OCI-LY1 (cell line): ENCODE measurements around the gene PREX1.

ENCODE experiments used
- H2AFZ ChIP-seq: fragments of 200-600 bp; sonication (generic), shearing (Covaris generic); 2 replicates; pipeline ENCODE4 v1.6.0; 2014; ENCODE audit warnings: antibody characterized with exemption, mild to moderate bottlenecking, low read length
- H3F3A ChIP-seq: fragments of 200-600 bp; sonication (generic), shearing (Covaris generic); 2 replicates; pipeline ENCODE4 v1.6.0; 2014; ENCODE audit warnings: mild to moderate bottlenecking, antibody characterized with exemption, low read length, moderate library complexity; ENCODE audit not compliant: insufficient read depth
- H3K27ac ChIP-seq: fragments of 200-600 bp; sonication (generic); 2 replicates; pipeline ENCODE4 v1.5.1; 2014; ENCODE audit warnings: low read length, mixed run types, mild to moderate bottlenecking, low read depth; ENCODE audit not compliant: poor library complexity, severe bottlenecking
- H3K27me3 ChIP-seq: fragments of 200-600 bp; sonication (generic); 2 replicates; pipeline ENCODE4 v1.6.0; 2014; ENCODE audit warnings: antibody characterized with exemption, mild to moderate bottlenecking, low read length, moderate library complexity; ENCODE audit not compliant: insufficient read depth
- H3K36me3 ChIP-seq: fragments of 200-600 bp; sonication (generic); 2 replicates; pipeline ENCODE4 v1.6.1; 2014; ENCODE audit warnings: mild to moderate bottlenecking, antibody characterized with exemption, low read length, moderate library complexity, mixed read lengths; ENCODE audit not compliant: insufficient read depth
- H3K4me1 ChIP-seq: fragments of 200-600 bp; sonication (generic); 2 replicates; pipeline ENCODE4 v1.5.1; 2014; ENCODE audit warnings: mild to moderate bottlenecking, low read length, moderate library complexity; ENCODE audit not compliant: insufficient read depth, severe bottlenecking
- H3K4me2 ChIP-seq: fragments of 200-600 bp; sonication (generic), shearing (Covaris generic); 2 replicates; pipeline ENCODE4 v1.6.1; 2014; ENCODE audit warnings: low read length
- H3K4me3 ChIP-seq: fragments of 200-600 bp; sonication (generic); 2 replicates; pipeline ENCODE4 v1.5.1; 2014; ENCODE audit warnings: low read length, low read depth, mild to moderate bottlenecking, mixed read lengths; ENCODE audit not compliant: poor library complexity, severe bottlenecking
- H3K79me2 ChIP-seq: fragments of 200-600 bp; shearing (Covaris generic); 2 replicates; pipeline ENCODE4 v1.6.1; 2016; ENCODE audit warnings: mixed run types, low read length, mixed read lengths; ENCODE audit not compliant: insufficient read depth
- H3K9ac ChIP-seq: fragments of 200-600 bp; sonication (generic), shearing (Covaris generic); 2 replicates; pipeline ENCODE4 v1.6.1; 2014; ENCODE audit warnings: mild to moderate bottlenecking, low read length, mixed read lengths
- H3K9me2 ChIP-seq: fragments of 200-600 bp; sonication (generic), shearing (Covaris generic); 2 replicates; pipeline ENCODE4 v1.6.1; 2014; ENCODE audit warnings: low read depth, mild to moderate bottlenecking, low read length, mixed read lengths
- H3K9me3 ChIP-seq: fragments of 200-600 bp; shearing (Covaris generic); 2 replicates; pipeline ENCODE4 v1.6.1; 2014; ENCODE audit warnings: low read length, mixed read lengths
- H4K20me1 ChIP-seq: fragments of 200-600 bp; sonication (generic), shearing (Covaris generic); 2 replicates; pipeline ENCODE4 v1.6.0; 2016; ENCODE audit warnings: mild to moderate bottlenecking, low read length; ENCODE audit not compliant: insufficient read depth
- EZH2 ChIP-seq: fragments of 200-600 bp; sonication (generic), shearing (Covaris generic); IDR thresholded peaks from 2 replicates; pipeline ENCODE4 v1.8.0; 2017; ENCODE audit warnings: borderline replicate concordance, mixed run types, mild to moderate bottlenecking, antibody characterized with exemption, low read length, moderate library complexity, mixed read lengths
- TF ChIP-seq, protein P1 (sequence below): fragments of 200-600 bp; sonication (generic), shearing (Covaris generic); IDR thresholded peaks from 2 replicates; pipeline ENCODE4 v1.5.1; 2017; ENCODE audit warnings: mild to moderate bottlenecking, antibody characterized with exemption, low read length, moderate library complexity, mixed read lengths

PREX1 gene

DNA sequence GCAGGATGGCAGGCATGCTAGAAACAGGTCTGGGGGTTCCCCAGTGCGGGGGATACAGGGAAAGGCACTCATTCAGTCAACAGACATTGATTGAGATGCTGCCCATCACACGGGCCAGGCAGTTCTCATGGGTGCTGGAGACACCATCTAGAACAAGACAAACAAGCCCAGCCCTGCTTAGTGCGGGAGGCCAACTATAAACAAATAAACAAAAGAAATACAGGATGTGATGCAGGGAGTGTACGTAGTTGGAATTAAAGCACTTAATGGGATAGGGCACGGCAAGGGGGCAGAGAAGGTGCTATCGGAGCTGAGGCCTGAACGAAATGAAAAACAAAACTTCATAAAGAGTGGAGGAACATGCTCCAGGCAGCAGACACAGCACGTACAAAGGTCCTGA, 169.3 kb downstream of the PREX1 start:
- Histone ChIP-seq H2AFZ (no peak overlapping the region), H4K20me1 (no peaks in the 10 kb centered on the region), H3F3A (no peaks in the 10 kb centered on the region), H3K79me2 (no peaks in the 10 kb centered on the region), H3K36me3 (no peaks in the 10 kb centered on the region), H3K4me1 (no peaks in the 10 kb centered on the region), H3K9me3 (no peaks in the 10 kb centered on the region), H3K9ac (no peak overlapping the region), H3K27ac (no peak overlapping the region), H3K27me3 (peaks cover 10% of the 10 kb centered on the region; the same call in 1 of the 2 replicates), H3K4me2 (no peak overlapping the region), H3K4me3 (no peak overlapping the region), H3K9me2 (no peaks in the 10 kb centered on the region)
- TF ChIP-seq, protein P1, sequence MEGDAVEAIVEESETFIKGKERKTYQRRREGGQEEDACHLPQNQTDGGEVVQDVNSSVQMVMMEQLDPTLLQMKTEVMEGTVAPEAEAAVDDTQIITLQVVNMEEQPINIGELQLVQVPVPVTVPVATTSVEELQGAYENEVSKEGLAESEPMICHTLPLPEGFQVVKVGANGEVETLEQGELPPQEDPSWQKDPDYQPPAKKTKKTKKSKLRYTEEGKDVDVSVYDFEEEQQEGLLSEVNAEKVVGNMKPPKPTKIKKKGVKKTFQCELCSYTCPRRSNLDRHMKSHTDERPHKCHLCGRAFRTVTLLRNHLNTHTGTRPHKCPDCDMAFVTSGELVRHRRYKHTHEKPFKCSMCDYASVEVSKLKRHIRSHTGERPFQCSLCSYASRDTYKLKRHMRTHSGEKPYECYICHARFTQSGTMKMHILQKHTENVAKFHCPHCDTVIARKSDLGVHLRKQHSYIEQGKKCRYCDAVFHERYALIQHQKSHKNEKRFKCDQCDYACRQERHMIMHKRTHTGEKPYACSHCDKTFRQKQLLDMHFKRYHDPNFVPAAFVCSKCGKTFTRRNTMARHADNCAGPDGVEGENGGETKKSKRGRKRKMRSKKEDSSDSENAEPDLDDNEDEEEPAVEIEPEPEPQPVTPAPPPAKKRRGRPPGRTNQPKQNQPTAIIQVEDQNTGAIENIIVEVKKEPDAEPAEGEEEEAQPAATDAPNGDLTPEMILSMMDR, result no peak
- no peak for TF ChIP-seq EZH2

- Histone ChIP-seq H3K9me2 (no peaks in the 10 kb centered on the region), H3K9me3 (no peaks in the 10 kb centered on the region), H4K20me1 (no peaks in the 10 kb centered on the region), H3K4me3 (no peak overlapping the region), H3K36me3 (no peaks in the 10 kb centered on the region), H3K79me2 (no peaks in the 10 kb centered on the region), H2AFZ (no peak overlapping the region), H3K27me3 (peaks cover 10% of the 10 kb centered on the region; the same call in 1 of the 2 replicates), H3F3A (no peaks in the 10 kb centered on the region), H3K4me2 (no peak overlapping the region), H3K4me1 (no peaks in the 10 kb centered on the region), H3K9ac (no peak overlapping the region), H3K27ac (no peak overlapping the region)
- TF ChIP-seq, protein P1, result no peak
- no peak for TF ChIP-seq EZH2
Observed at GRCh38 chr20:48658198-48658476, 169.7 kb downstream of the PREX1 start.

DNA sequence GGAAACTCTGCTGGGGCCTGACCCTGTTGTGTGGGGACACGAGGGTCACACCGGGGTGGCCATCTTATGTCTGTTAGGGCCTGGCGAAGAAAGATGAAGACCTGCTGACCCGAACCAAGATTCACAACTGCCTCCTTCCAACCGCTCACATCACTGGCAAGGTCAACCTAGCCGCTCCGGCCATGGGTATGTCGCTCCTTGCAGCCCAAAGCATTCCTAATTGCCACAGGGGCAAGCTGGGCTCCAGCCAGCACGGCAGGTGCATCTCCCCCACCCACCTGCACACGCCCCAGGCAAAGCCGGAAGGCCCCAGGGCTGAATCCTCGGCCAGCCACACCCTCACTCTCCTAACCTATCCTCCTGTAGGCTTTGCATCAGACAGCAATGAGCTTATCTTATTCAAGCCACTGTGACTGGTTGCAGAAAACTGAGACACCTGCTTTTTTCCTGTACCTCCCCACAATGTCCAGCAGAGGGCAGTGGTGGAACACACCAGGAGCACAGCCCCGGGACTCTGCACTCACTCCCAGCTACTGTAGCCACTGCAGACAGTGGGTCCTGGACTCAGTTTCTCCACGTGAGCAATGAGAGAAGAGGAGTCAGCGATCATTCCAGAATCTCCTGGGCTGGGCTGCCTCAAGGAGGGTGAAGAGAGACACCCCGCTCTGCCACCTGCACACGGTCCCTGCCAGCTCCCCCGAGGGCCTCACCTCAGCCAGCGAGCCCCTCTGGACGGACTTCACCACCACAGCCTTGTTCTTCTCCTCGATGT, 170.2 kb downstream of the PREX1 start:
- no peak overlapping the region for H3K4me3 ChIP-seq
- H3F3A ChIP-seq, result no peaks in the 10 kb centered on the region
- H3K9me2 ChIP-seq, result no peaks in the 10 kb centered on the region
- H3K27ac ChIP-seq, result no peak overlapping the region
- no peak for TF ChIP-seq EZH2
- TF ChIP-seq, protein P1, result peak; percentile 86
- no peaks in the 10 kb centered on the region for H3K9me3 ChIP-seq
- H3K4me2 ChIP-seq, result no peak overlapping the region
- no peak overlapping the region for H3K9ac ChIP-seq
- H3K27me3 ChIP-seq, result peaks cover 10% of the 10 kb centered on the region; the same call in 1 of the 2 replicates
- no peaks in the 10 kb centered on the region for H4K20me1 ChIP-seq
- no peaks in the 10 kb centered on the region for H3K36me3 ChIP-seq
- H3K79me2 ChIP-seq, result no peaks in the 10 kb centered on the region
- H3K4me1 ChIP-seq, result no peaks in the 10 kb centered on the region
- H2AFZ ChIP-seq, result no peak overlapping the region
